22Rv1 (cell line): ENCODE results near the gene EOMES.

Source experiments
- CTCF ChIP-seq: fragments of 450-650 bp; IDR thresholded peaks from 2 replicates; pipeline ENCODE4 v1.5.1; 2017; ENCODE audit warnings: mild to moderate bottlenecking
- ZFX ChIP-seq: fragments of 450-650 bp; IDR thresholded peaks from 2 replicates; pipeline ENCODE4 v1.6.1; 2017; ENCODE audit warnings: antibody characterized with exemption, borderline replicate concordance

- TF ChIP-seq CTCF (no peak), ZFX (no peak)
These were observed 55.9 kb downstream of the EOMES start for GRCh38 chr3:27666272-27666671.
